PC-3 (cell line): ENCODE results near the gene CGGBP1.

Source experiments
- EZH2 ChIP-seq: fragments of 300-600 bp; sonication (generic); IDR thresholded peaks from one replicate; pipeline ENCODE4 v1.6.1; 2017; ENCODE audit warnings: antibody characterized with exemption, mild to moderate bottlenecking, low read length; ENCODE audit not compliant: unreplicated experiment
- TF ChIP-seq, protein P1 (sequence below): fragments of 300-600 bp; sonication (generic); conservative IDR thresholded peaks from 2 replicates; pipeline ENCODE4 v1.5.1; 2017; ENCODE audit warnings: antibody characterized with exemption, low read depth, mild to moderate bottlenecking, low read length

DNA sequence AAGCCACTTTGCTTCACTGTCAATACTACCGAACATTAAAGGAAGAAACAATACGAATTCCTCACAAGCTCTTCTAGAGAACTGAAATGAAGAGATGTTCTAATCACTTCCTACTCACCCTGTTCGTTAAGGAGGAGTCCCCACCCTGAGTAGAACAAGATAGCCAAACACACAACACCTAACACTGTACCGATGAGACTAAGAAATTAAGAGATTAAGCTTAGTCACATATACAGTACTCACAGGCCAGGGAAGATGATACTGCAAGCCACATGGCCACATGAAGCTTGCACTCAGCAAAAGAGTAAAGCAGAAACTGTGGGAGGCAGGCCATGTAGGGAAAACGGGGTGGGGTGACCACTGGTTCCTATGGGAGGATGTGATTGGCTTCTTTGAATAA lies 48.0 kb downstream of the CGGBP1 start:
- TF ChIP-seq, protein P1, sequence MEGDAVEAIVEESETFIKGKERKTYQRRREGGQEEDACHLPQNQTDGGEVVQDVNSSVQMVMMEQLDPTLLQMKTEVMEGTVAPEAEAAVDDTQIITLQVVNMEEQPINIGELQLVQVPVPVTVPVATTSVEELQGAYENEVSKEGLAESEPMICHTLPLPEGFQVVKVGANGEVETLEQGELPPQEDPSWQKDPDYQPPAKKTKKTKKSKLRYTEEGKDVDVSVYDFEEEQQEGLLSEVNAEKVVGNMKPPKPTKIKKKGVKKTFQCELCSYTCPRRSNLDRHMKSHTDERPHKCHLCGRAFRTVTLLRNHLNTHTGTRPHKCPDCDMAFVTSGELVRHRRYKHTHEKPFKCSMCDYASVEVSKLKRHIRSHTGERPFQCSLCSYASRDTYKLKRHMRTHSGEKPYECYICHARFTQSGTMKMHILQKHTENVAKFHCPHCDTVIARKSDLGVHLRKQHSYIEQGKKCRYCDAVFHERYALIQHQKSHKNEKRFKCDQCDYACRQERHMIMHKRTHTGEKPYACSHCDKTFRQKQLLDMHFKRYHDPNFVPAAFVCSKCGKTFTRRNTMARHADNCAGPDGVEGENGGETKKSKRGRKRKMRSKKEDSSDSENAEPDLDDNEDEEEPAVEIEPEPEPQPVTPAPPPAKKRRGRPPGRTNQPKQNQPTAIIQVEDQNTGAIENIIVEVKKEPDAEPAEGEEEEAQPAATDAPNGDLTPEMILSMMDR = no peak
- TF ChIP-seq EZH2 = no peak
